ENCODE results near the gene ANP32B. TPM values are rescaled to one million over a fixed set of nuclear protein-coding genes. Genes with fewer than 3 reads are reported as not detected.

The ANP32B gene
- total RNA-seq, 2 experiments from 2014 or later, result 32.1 to 389 TPM

DNA sequence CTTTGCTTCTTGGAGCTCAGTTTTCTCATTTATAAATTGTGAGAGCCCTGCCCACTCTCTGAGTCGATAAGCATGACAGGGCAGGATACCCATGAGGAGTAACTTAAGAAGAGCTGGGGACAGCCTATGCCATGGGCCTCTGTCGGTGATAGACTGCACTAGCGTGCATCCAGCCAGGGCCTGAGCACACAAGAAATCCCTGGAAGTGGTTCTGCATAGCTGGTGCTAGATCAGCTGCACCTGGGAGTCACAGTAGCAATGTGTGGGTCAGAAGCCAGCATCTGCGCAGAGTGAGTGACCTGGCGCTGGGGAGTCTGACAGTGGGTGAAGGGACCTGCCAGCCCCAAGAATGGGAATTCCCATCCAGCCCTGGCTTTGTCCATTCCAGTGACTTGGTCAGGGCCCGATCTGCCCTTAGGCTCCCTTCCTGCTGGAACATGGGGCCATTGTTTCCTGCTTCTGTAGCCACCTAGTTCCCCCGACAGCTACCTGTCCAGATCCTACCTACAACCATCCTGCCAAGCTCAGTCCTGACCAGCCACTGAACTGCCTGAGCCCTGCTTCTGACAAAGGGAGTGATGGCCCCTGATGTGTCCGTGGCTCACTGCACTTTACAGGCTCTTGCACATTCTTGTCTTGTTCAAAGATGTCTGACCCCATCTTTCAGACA is 37.5 kb downstream of the ANP32B start:
- BruUV-seq (replicated peaks), result no TSS peak
- CTCF ChIA-PET (ENCODE audit: unreplicated experiment), result no interaction called here

DNA sequence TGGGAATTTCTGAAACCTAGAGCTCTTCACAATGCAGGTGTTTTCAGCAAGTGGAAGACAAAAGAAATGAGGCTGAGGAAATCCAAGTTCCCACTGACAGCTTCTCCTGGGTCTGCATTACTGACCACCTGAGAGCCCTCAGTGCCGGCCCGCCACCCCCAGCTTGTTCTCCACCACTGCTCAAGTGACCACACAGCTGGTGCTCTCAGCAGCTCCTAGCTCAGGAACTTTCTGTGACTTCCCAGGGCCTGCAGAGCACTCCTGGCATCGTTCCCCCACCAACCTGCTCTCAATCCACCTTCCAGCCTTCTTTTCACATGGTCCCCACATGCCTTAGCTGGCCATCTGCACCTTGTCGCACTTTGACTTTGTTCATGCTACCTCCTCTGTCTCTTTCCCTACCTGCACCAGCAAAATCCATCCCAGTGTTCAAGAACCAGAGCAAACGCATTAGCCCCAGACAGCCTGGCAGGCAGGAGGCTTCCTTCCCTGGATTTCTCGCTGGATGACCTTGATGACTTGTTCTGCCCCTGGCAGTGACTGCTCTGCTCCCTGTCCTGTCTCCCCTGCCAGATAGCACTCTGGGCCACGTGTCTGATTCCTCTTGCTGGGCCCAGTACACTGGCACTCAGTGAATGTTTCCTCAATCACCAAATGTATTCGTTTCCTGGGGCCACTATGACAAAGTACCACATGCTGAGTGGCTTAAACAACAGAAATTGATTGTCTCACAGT is 38.3 kb downstream of the ANP32B start:
- no TSS peak for BruUV-seq (replicated peaks)
- Histone ChIP-seq H3K4me2 (ENCODE audit: low read length) (no peak overlapping the region), H4K20me1 (ENCODE audit: insufficient read depth, low read length) (peaks cover 3% of the 10 kb centered on the region; the same call in 1 of the 2 replicates), H2AFZ (ENCODE audit: low read length) (no peak overlapping the region), H3K9me3 (ENCODE audit: low read length) (no peaks in the 10 kb centered on the region), H3K4me1 (ENCODE audit: insufficient read depth, low read length, poor library complexity, severe bottlenecking) (no peaks in the 10 kb centered on the region), H3K36me3 (ENCODE audit: insufficient read depth, low read length) (peaks cover 48% of the 10 kb centered on the region), H3K4me3 (ENCODE audit: low read depth, low read length, poor library complexity, severe bottlenecking) (no peak overlapping the region), H3K79me2 (ENCODE audit: insufficient read depth, low read depth, low read length) (no peaks in the 10 kb centered on the region), H3K27ac (ENCODE audit: low read depth, low read length, poor library complexity, severe bottlenecking) (no peak overlapping the region), H3K9me2 (ENCODE audit: insufficient read depth, low read length) (no peaks in the 10 kb centered on the region)
- ChIA-PET POLR2A (interaction anchor here (0.5 to 0.8 kb wide), 2 partner anchors 24 to 26 kb away, joined by 3 read pairs; no protein-coding TSS in a partner anchor), CTCF (ENCODE audit: unreplicated experiment) (no interaction called here)
- intact Hi-C loops (cut with micrococcal nuclease; ENCODE audit: unreplicated experiment), result no loop called here
- no peak for DNase-seq (ENCODE audit: low spot score)
- no peak for TF ChIP-seq EZH2phosphoT487 (IDR thresholded peaks at IDR 0.05; ENCODE audit: borderline replicate concordance, low read depth, low read length)
- TF ChIP-seq, protein P1, sequence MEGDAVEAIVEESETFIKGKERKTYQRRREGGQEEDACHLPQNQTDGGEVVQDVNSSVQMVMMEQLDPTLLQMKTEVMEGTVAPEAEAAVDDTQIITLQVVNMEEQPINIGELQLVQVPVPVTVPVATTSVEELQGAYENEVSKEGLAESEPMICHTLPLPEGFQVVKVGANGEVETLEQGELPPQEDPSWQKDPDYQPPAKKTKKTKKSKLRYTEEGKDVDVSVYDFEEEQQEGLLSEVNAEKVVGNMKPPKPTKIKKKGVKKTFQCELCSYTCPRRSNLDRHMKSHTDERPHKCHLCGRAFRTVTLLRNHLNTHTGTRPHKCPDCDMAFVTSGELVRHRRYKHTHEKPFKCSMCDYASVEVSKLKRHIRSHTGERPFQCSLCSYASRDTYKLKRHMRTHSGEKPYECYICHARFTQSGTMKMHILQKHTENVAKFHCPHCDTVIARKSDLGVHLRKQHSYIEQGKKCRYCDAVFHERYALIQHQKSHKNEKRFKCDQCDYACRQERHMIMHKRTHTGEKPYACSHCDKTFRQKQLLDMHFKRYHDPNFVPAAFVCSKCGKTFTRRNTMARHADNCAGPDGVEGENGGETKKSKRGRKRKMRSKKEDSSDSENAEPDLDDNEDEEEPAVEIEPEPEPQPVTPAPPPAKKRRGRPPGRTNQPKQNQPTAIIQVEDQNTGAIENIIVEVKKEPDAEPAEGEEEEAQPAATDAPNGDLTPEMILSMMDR (conservative IDR thresholded peaks at IDR 0.05; ENCODE audit: low read length), result no peak

More for the DNA sequence above, 37.5 kb downstream of the ANP32B start:
- Histone ChIP-seq H3K79me2 (ENCODE audit: insufficient read depth, low read depth, low read length) (no peaks in the 10 kb centered on the region), H4K20me1 (ENCODE audit: insufficient read depth, low read length) (peaks cover 8% of the 10 kb centered on the region; the same call in 1 of the 2 replicates), H3K4me2 (ENCODE audit: low read length) (no peak overlapping the region), H3K9me2 (ENCODE audit: insufficient read depth, low read length) (no peaks in the 10 kb centered on the region), H2AFZ (ENCODE audit: low read length) (no peak overlapping the region), H3K4me3 (ENCODE audit: low read depth, low read length, poor library complexity, severe bottlenecking) (no peak overlapping the region), H3K36me3 (ENCODE audit: insufficient read depth, low read length) (peaks cover 57% of the 10 kb centered on the region), H3K27ac (ENCODE audit: low read depth, low read length, poor library complexity, severe bottlenecking) (no peak overlapping the region), H3K9me3 (ENCODE audit: low read length) (no peaks in the 10 kb centered on the region), H3K4me1 (ENCODE audit: insufficient read depth, low read length, poor library complexity, severe bottlenecking) (no peaks in the 10 kb centered on the region)
- no peak for DNase-seq (ENCODE audit: low spot score)
- POLR2A ChIA-PET, result interaction anchor here (0.5 to 0.8 kb wide), 2 partner anchors 25 to 27 kb away, joined by 3 read pairs; no protein-coding TSS in a partner anchor
- TF ChIP-seq, protein P1 (conservative IDR thresholded peaks at IDR 0.05; ENCODE audit: low read length), result no peak
- no peak for TF ChIP-seq EZH2phosphoT487 (IDR thresholded peaks at IDR 0.05; ENCODE audit: borderline replicate concordance, low read depth, low read length)
- intact Hi-C loops (cut with micrococcal nuclease; ENCODE audit: unreplicated experiment), result no loop called here

DNA sequence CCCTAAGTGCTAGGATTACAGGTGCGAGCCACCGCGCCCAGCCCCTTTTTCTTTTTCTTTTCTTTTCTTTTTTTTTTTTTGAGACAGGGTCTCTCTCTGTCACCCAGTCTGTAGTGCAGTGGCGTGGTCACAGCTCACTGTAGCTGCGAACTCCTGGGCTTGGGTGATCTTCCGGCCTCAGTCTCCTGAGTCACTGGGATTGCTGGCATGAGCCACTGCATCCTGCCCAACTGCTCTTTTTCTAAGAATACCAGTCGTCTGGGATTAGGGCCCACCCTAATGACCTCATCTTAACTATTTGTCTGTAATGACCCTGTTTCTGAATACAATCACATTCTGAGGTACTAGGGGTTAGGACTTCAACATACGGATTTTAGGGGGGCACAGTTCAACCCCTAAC is 39.3 kb downstream of the ANP32B start:
- H3K4me3 ChIP-seq (ENCODE audit: low read depth, low read length, poor library complexity, severe bottlenecking), result no peak overlapping the region
- TF ChIP-seq EZH2phosphoT487 (IDR thresholded peaks at IDR 0.05; ENCODE audit: borderline replicate concordance, low read depth, low read length), result no peak
- TF ChIP-seq, protein P1 (conservative IDR thresholded peaks at IDR 0.05; ENCODE audit: low read length), result no peak
- H2AFZ ChIP-seq (ENCODE audit: low read length), result no peak overlapping the region
- intact Hi-C loops (cut with micrococcal nuclease; ENCODE audit: unreplicated experiment), result no loop called here
- POLR2A ChIA-PET, result no interaction called here
- no peak overlapping the region for H3K27ac ChIP-seq (ENCODE audit: low read depth, low read length, poor library complexity, severe bottlenecking)
- H3K36me3 ChIP-seq (ENCODE audit: insufficient read depth, low read length), result peaks cover 38% of the 10 kb centered on the region
- H3K79me2 ChIP-seq (ENCODE audit: insufficient read depth, low read depth, low read length), result no peaks in the 10 kb centered on the region
- CTCF ChIA-PET (ENCODE audit: unreplicated experiment), result no interaction called here
- no peaks in the 10 kb centered on the region for H3K9me3 ChIP-seq (ENCODE audit: low read length)
- no peak overlapping the region for H3K4me2 ChIP-seq (ENCODE audit: low read length)
- no peaks in the 10 kb centered on the region for H4K20me1 ChIP-seq (ENCODE audit: insufficient read depth, low read length)
- no peaks in the 10 kb centered on the region for H3K9me2 ChIP-seq (ENCODE audit: insufficient read depth, low read length)
- no TSS peak for BruUV-seq (replicated peaks)
- H3K4me1 ChIP-seq (ENCODE audit: insufficient read depth, low read length, poor library complexity, severe bottlenecking), result no peaks in the 10 kb centered on the region
- DNase-seq (ENCODE audit: low spot score), result no peak

All from OCI-LY7 (cell line).